CD4-positive, CD25-positive, alpha-beta regulatory T cell (primary cell): ENCODE data around the gene PARP14. TPM values are rescaled to one million over a fixed set of nuclear protein-coding genes. Genes with fewer than 3 reads are reported as not detected.
"Not testable (repeated sequence)": the region's sequence is repeated elsewhere in the genome, so short reads cannot be mapped to it uniquely, and the experiment has no call there.

Experiments
- ATAC-seq, 2 donors: fragments of 150-1000 bp; cut with Tn5 transposase; one replicate each; pipeline ENCODE4 v1.10.0; 2021; ENCODE audit warnings: low read depth in 2 of 2, moderate number of reproducible peaks in 2 of 2, moderate library complexity in 1 of 2
- DNase-seq, 3 donors: peaks; one replicate each; pipeline versions ENCODE4 v3.0.0 to v3.0.0-alpha.2; 2012 to 2022; ENCODE audit warnings: mixed read lengths in 1 of 3
- H3K27ac ChIP-seq: one replicate; pipeline ENCODE4 v1.7.0; 2013; ENCODE audit warnings: mild to moderate bottlenecking, low read length; ENCODE audit not compliant: insufficient read depth, poor library complexity, severe bottlenecking
- H3K27me3 ChIP-seq: one replicate; pipeline ENCODE4 v1.7.0; 2013; ENCODE audit warnings: low read length; ENCODE audit not compliant: control insufficient read depth, insufficient read depth
- H3K36me3 ChIP-seq: one replicate; pipeline ENCODE4 v1.7.0; 2013; ENCODE audit warnings: mild to moderate bottlenecking, low read length, moderate library complexity; ENCODE audit not compliant: control insufficient read depth, insufficient read depth
- H3K4me1 ChIP-seq: 2 replicates; pipeline ENCODE4 v1.7.0; 2013; ENCODE audit warnings: mild to moderate bottlenecking, low read length; ENCODE audit not compliant: insufficient read depth, control insufficient read depth, poor library complexity, severe bottlenecking
- H3K4me3 ChIP-seq: one replicate; pipeline ENCODE4 v1.7.0; 2013; ENCODE audit warnings: low read depth, mild to moderate bottlenecking, low read length, moderate library complexity
- H3K9me3 ChIP-seq, 2 experiments: 1 replicate in 1 of 2; 2 replicates in 1 of 2; pipeline ENCODE4 v1.7.0; 2013; ENCODE audit warnings: low read length in 2 of 2, mild to moderate bottlenecking in 1 of 2, moderate library complexity in 1 of 2; ENCODE audit not compliant: control insufficient read depth in 2 of 2
- H3K27ac Mint-ChIP-seq, 3 donors: one replicate each; pipeline ENCODE4 v1.8.0; 2020 to 2022; ENCODE audit warnings: mild to moderate bottlenecking in 3 of 3, mixed read lengths in 3 of 3, moderate library complexity in 2 of 3
- H3K27me3 Mint-ChIP-seq: one replicate; pipeline ENCODE4 v1.8.0; 2022; ENCODE audit warnings: mild to moderate bottlenecking, mixed read lengths
- H3K36me3 Mint-ChIP-seq: one replicate; pipeline ENCODE4 v1.8.0; 2020; ENCODE audit warnings: mixed read lengths
- H3K4me1 Mint-ChIP-seq, 4 donors: one replicate each; pipeline ENCODE4 v1.8.0; 2020 to 2022; ENCODE audit warnings: mixed read lengths in 4 of 4, mild to moderate bottlenecking in 1 of 4
- H3K4me3 Mint-ChIP-seq, 4 donors: one replicate each; pipeline ENCODE4 v1.8.0; 2020 to 2022; ENCODE audit warnings: mild to moderate bottlenecking in 4 of 4, mixed read lengths in 4 of 4, moderate library complexity in 3 of 4
- H3K9me3 Mint-ChIP-seq, 7 donors: one replicate each; pipeline ENCODE4 v1.8.0; 2020 to 2022; ENCODE audit warnings: mixed read lengths in 7 of 7, mild to moderate bottlenecking in 3 of 7, moderate library complexity in 2 of 7
- polyA plus RNA-seq, 4 donors: library from polyadenylated mRNA; unstranded; fragments of 300-500 nt; fragmentation: Illumina TruSeq; gene quantifications; one replicate each; pipeline ENCODE4 v1.2.3, GENCODE V29; 2021
- total RNA-seq: library from RNA; stranded (reverse); gene quantifications from one replicate; pipeline ENCODE4 v1.2.3, GENCODE V29; 2022

PARP14 gene
- total and polyA plus RNA-seq, 5 donors from 2014 or later = 14.2 to 89.7 (median 19.5) TPM

DNA sequence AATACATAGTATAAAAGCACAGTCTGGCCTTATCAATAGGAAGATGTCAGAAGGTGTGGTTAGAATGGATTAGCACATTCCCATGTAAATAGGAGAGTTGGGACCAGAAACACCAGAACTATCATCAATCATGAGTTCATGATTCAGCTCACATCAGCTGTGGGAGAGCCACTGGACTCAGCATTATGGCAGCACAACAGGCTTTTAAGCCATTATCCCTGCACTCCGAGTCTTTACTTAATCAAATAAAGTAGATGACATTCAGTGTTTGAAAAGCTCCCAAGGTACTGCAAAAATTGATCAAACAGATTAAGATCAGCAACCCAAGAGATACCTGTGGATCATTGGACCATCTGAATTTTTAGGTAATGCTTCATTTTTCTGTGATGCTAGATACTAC, 24.7 kb downstream of the PARP14 start:
- Mint-ChIP-seq H3K4me1 (peaks cover 19 to 34% (median 26%) of the 10 kb centered on the region in 4 donors), H3K27ac (no peak overlapping the region), H3K36me3 (peaks cover 75% of the 10 kb centered on the region), H3K4me3 (no peak overlapping the region), H3K27me3 (no peaks in the 10 kb centered on the region), H3K9me3 (no peaks in the 10 kb centered on the region)
- Histone ChIP-seq H3K27ac (no peak overlapping the region), H3K9me3 (no peaks in the 10 kb centered on the region), H3K4me1 (no peaks in the 10 kb centered on the region), H3K27me3 (no peaks in the 10 kb centered on the region), H3K4me3 (no peak overlapping the region), H3K36me3 (peaks cover 84% of the 10 kb centered on the region)
- DNase-seq (no peak), ATAC-seq (no peak)

DNA sequence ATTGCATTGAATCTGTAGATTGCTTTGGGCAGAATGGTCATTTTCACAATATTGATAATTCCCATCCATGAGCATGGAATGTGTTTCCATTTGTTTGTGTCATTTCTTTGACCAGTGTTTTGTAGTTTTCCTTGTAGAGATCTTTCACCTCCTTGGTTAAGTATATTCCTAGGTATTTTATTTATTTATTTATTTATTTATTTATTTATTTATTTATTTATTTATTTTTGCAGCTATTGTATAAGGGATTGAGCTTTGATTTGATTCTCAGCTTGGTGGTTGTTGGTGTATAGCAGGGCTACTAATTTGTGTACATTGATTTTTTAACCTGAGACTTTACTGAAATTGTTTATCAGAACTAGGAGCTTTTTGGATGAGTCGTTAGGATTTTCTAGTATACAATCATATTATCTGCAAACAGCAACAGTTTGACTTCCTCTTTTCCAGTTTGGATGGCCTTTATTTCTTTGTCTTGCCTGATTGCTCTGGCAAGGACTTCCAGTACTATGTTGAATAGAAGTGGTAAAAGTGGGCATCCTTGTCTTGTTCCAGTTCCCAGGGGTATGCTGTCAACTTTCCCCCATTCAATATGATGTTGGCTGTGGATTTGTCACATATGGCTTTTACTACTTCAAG, 30.1 kb downstream of the PARP14 start:
- H3K27me3 ChIP-seq, H3K4me1 ChIP-seq, H3K27me3 Mint-ChIP-seq, DNase-seq, H3K9me3 ChIP-seq, H3K4me3 Mint-ChIP-seq, H3K4me3 ChIP-seq, H3K9me3 Mint-ChIP-seq, ATAC-seq, H3K27ac ChIP-seq: not testable (repeated sequence)
- H3K36me3 Mint-ChIP-seq = peaks cover 62% of the 10 kb centered on the region
- H3K36me3 ChIP-seq = peaks cover 67% of the 10 kb centered on the region
- peak overlapping the region in 1 of 3 donors; percentile 27 for H3K27ac Mint-ChIP-seq
- peaks cover 20 to 45% (median 37%) of the 10 kb centered on the region in 4 donors for H3K4me1 Mint-ChIP-seq

DNA sequence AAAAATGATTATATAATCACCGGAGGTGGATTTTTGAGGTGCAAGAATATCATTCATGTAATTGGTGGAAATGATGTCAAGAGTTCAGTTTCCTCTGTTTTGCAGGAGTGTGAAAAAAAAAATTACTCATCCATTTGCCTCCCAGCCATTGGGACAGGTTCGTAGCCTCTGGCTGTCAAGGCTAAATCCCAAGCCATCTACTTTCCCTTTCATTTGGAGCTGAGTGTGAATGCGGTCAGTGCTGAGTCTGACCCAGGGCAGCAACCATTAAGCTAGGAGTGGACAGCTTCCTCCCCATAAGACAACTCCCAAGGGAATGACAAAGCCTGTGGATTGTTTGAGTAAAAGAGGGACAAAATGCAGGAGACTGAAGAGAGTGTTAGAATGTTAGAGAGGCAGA, 33.6 kb downstream of the PARP14 start:
- Histone ChIP-seq H3K36me3 (peaks cover 72% of the 10 kb centered on the region), H3K27ac (no peak overlapping the region), H3K4me3 (no peak overlapping the region), H3K27me3 (no peaks in the 10 kb centered on the region), H3K9me3 (no peaks in the 10 kb centered on the region), H3K4me1 (no peaks in the 10 kb centered on the region)
- Mint-ChIP-seq H3K9me3 (peaks cover 0 to 1% (median 0%) of the 10 kb centered on the region in 7 donors), H3K4me3 (no peak overlapping the region), H3K27ac (no peak overlapping the region), H3K4me1 (peaks cover 20 to 33% (median 31%) of the 10 kb centered on the region in 4 donors), H3K27me3 (no peaks in the 10 kb centered on the region), H3K36me3 (peaks cover 62% of the 10 kb centered on the region)
- ATAC-seq (no peak), DNase-seq (no peak)

GRCh38 chr3:122716667-122717066, 36.0 kb downstream of the PARP14 start:
- H3K27ac Mint-ChIP-seq = peak overlapping the region in 2 of 3 donors; percentile 5 to 76
- H3K36me3 Mint-ChIP-seq = peaks cover 69% of the 10 kb centered on the region
- H3K9me3 Mint-ChIP-seq = peaks cover 0 to 1% (median 0%) of the 10 kb centered on the region in 7 donors

DNA sequence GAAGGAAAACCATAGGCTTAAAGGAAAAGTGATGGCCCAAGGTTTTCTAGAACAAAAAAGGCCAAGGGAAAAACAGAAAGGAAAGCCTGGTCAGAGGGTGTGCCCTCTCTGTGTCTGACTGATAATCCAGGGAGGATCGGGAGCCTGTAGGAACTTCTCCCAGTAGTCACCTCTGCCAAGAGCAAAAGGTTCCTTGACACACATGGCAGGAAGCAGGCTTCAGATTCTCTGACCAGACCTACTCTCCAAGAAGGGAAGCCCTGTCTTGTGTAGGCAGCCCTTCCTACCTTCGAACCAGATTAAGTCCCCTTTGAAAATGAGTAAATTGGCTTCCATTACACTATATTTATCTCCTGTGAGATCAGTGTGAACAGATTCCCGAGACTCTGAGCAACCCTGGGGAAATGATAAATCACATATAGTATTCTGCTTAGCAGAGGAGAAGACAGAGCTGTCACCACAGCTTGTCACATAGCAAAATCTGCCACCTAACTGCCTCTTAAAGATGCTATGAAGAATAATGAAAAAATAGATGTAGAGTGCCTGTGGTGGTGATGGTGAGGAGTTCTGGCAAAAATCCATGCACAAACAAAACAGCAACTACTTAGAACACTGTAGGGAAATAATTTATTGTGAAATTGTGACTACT, 38.8 kb downstream of the PARP14 start:
- no peak overlapping the region for H3K4me3 Mint-ChIP-seq
- H3K27ac ChIP-seq = no peak overlapping the region
- H3K27me3 Mint-ChIP-seq = no peaks in the 10 kb centered on the region

More at GRCh38 chr3:122716667-122717066, 36.0 kb downstream of the PARP14 start:
- Histone ChIP-seq H3K27me3 (no peaks in the 10 kb centered on the region), H3K36me3 (peaks cover 85% of the 10 kb centered on the region), H3K4me3 (no peak overlapping the region), H3K4me1 (no peaks in the 10 kb centered on the region), H3K27ac (no peak overlapping the region), H3K9me3 (no peaks in the 10 kb centered on the region)
- H3K4me1 Mint-ChIP-seq = peaks cover 5 to 13% (median 10%) of the 10 kb centered on the region in 4 donors
- no peak overlapping the region for H3K4me3 Mint-ChIP-seq
- no peaks in the 10 kb centered on the region for H3K27me3 Mint-ChIP-seq
- no peak for ATAC-seq
- DNase-seq = no peak

DNA sequence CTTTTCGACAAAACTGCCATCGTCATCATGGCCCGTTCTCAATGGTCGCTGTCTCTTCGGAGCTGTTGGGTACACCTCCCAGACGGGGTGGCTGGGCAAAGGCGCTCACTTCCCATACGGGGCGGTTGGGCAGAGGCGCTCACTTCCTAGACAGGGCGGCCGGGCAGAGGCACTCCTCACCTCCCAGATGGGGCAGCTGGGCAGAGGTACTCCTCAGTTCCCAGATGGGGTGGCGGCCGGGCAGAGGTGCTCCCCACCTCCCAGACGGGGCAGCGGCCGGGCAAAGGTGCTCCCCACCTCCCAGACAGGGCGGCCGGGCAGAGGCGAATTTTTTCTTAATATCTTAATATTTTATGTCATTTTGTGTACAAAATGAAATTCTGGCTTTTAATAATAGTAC, 44.5 kb downstream of the PARP14 start:
- H3K9me3 ChIP-seq = no peaks in the 10 kb centered on the region
- no peak overlapping the region for H3K4me3 Mint-ChIP-seq
- no peak overlapping the region for H3K4me3 ChIP-seq
- H3K27me3 ChIP-seq = no peaks in the 10 kb centered on the region
- no peak overlapping the region for H3K27ac Mint-ChIP-seq
- no peaks in the 10 kb centered on the region for H3K27me3 Mint-ChIP-seq
- ATAC-seq (no peak), DNase-seq (no peak)
- no peak overlapping the region for H3K27ac ChIP-seq
- peaks cover 0 to 8% (median 1%) of the 10 kb centered on the region in 4 donors for H3K4me1 Mint-ChIP-seq
- H3K36me3 ChIP-seq = peaks cover 45% of the 10 kb centered on the region
- H3K9me3 Mint-ChIP-seq = peaks cover 0 to 9% (median 0%) of the 10 kb centered on the region in 7 donors
- no peaks in the 10 kb centered on the region for H3K4me1 ChIP-seq
- peaks cover 47% of the 10 kb centered on the region for H3K36me3 Mint-ChIP-seq

More for the DNA sequence above, 38.8 kb downstream of the PARP14 start:
- DNase-seq = no peak
- Histone ChIP-seq H3K27me3 (no peaks in the 10 kb centered on the region), H3K36me3 (peaks cover 70% of the 10 kb centered on the region), H3K4me3 (no peak overlapping the region), H3K9me3 (no peaks in the 10 kb centered on the region), H3K4me1 (no peaks in the 10 kb centered on the region)
- ATAC-seq = no peak
- Mint-ChIP-seq H3K36me3 (peaks cover 69% of the 10 kb centered on the region), H3K9me3 (peaks cover 0 to 1% (median 0%) of the 10 kb centered on the region in 7 donors), H3K4me1 (peaks cover 4 to 9% (median 6%) of the 10 kb centered on the region in 4 donors), H3K27ac (peak overlapping the region in 1 of 3 donors; percentile 50)

DNA sequence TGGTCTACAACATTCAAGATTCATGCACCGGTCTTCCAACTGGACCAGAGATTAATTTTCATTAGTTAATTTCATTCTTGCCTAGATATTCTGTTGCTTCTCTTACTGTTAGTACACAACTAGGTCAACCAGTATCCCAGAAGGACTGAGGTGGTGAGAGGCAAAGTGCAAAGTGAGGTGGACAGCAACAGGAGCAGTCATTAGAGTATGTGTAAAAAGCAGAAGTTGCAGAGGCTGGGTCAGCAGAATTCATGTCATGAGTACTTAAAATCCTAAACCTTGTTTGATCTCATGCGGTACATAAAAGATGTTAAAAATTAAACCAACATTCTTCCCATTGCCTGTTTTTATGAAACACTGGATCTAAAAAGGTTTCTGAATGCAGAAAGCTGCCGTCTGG, 46.7 kb downstream of the PARP14 start:
- DNase-seq = no peak
- H3K4me3 Mint-ChIP-seq = no peak overlapping the region
- Histone ChIP-seq H3K4me1 (no peaks in the 10 kb centered on the region), H3K27me3 (no peaks in the 10 kb centered on the region), H3K36me3 (peaks cover 30% of the 10 kb centered on the region), H3K9me3 (no peaks in the 10 kb centered on the region), H3K27ac (no peak overlapping the region), H3K4me3 (no peak overlapping the region)
- H3K4me1 Mint-ChIP-seq = peaks cover 0 to 12% (median 1%) of the 10 kb centered on the region in 4 donors
- H3K9me3 Mint-ChIP-seq = peaks cover 0 to 9% (median 0%) of the 10 kb centered on the region in 7 donors
- H3K36me3 Mint-ChIP-seq = peaks cover 38% of the 10 kb centered on the region
- peak overlapping the region in 1 of 3 donors; percentile 2 for H3K27ac Mint-ChIP-seq
- no peaks in the 10 kb centered on the region for H3K27me3 Mint-ChIP-seq
- no peak for ATAC-seq
